ENCODE data around the gene NAA60.

NAA60 gene

DNA sequence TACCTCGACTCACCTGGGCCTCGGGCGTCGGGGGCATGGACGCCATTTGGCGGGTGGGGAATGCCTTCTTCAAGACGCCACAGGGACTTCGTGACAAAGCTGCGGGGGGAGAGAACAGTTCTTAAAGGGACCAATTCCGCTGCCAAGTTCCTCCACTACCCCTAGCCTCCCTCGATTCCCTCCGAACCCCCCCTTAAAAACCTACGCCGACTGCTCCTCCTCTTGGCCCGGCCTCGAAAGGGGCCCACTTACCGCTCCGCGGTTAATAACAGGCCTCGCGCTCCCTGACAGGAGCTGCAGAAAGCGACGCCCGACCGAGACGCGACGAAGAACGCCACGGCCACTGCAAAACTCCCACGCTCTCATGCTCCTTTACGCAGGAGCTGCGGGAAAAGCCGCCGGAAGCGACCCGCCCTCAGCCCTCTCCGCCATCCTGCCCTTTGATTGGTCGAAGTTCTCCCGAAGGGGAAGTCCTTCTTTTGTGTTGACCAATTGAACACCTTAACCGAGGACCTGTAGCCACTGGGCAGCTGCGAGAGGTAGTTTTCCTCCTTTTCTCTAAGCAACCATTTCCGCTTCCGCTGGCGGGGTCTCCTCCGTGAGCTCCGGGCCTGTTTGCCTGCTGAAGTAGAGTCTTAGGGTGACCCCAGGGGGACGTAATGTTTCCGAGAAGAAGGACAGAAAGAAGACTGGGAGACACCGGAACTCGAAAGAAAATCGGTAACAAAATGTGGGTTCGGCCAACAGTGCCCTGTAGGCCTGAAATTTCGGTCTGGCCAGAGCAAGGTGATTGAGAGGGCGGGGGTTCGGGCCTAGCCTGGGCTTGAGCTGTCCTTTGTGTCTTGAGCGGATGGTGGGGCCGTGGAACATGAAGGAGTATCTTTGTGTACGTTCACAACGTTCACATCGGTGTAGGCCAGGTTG, at the start of gene NAA60, which contains the start of gene ZNF597:
TSS of gene NAA60 (plus strand) at position 573 of the 924 bp plus-strand sequence. CDS start 32,548 bp downstream, outside the sequence.
TSS of gene ZNF597 (minus strand) at position 397 of the 924 bp plus-strand sequence. CDS start at position 46, 351 bp downstream.
- Mint-ChIP-seq H3K4me1 (ENCODE audit: low read depth) (peaks cover 44% of the 10 kb centered on the region), H3K27ac (peak within 1 kb of the TSS; percentile 95), H3K4me3 (peak within 1 kb of the TSS; percentile 98), H3K27me3 (no peaks in the 10 kb centered on the region), H3K36me3 (peaks cover 11% of the 10 kb centered on the region), H3K9me3 (ENCODE audit: low read depth) (peaks cover 5% of the 10 kb centered on the region)

- Mint-ChIP-seq H3K4me1 (ENCODE audit: low read depth) (peaks cover 54% of the 10 kb centered on the region), H3K27ac (peak overlapping the region; percentile 61), H3K4me3 (peak overlapping the region; percentile 97), H3K9me3 (ENCODE audit: low read depth) (peaks cover 6% of the 10 kb centered on the region), H3K27me3 (no peaks in the 10 kb centered on the region), H3K36me3 (peaks cover 39% of the 10 kb centered on the region)
Measured at GRCh38 chr16:3400446-3400778, 43.1 kb upstream of the NAA60 start.

GRCh38 chr16:3400779-3401688, 42.4 kb upstream of the NAA60 start, which contains the start of the genes ZNF174 and ZSCAN32:
Gene ZNF174 (plus strand): TSS chr16:3401215. CDS start chr16:3402005, 790 bp downstream.
Gene ZSCAN32 (minus strand): TSS chr16:3401004. CDS start chr16:3397557, 3,447 bp downstream.
- H3K4me3 Mint-ChIP-seq, result peak within 1 kb of the TSS; percentile 97
- H3K4me1 Mint-ChIP-seq (ENCODE audit: low read depth), result peaks cover 54% of the 10 kb centered on the region
- peaks cover 39% of the 10 kb centered on the region for H3K36me3 Mint-ChIP-seq
- no peaks in the 10 kb centered on the region for H3K27me3 Mint-ChIP-seq
- H3K9me3 Mint-ChIP-seq (ENCODE audit: low read depth), result peaks cover 8% of the 10 kb centered on the region
- peak within 1 kb of the TSS; percentile 82 for H3K27ac Mint-ChIP-seq

DNA sequence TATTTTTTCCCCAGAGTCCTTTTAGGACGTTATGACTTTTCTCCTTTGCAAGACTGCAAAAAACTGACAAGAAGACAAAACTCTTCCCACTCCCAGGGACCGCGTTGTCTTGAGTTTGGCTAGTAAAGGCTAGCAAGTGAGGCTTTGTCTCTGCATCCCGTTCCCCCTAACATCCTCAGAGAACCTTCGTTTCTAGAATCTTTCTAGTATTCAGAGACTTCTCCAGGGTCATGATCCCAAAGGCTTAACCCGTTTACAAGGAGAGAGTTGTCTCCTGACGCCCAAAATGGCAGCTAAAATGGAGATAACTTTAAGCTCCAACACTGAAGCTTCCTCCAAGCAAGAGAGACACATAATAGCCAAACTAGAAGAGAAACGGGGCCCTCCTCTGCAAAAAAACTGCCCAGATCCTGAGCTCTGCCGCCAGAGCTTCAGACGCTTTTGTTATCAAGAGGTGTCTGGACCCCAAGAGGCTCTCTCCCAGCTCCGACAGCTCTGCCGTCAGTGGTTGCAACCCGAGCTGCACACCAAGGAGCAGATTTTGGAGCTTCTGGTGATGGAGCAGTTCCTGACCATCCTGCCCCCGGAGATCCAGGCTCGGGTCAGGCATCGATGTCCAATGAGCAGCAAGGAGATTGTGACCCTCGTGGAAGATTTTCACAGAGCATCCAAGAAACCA, 41.6 kb upstream of the NAA60 start:
- peaks cover 39% of the 10 kb centered on the region for H3K36me3 Mint-ChIP-seq
- no peaks in the 10 kb centered on the region for H3K27me3 Mint-ChIP-seq
- H3K4me1 Mint-ChIP-seq (ENCODE audit: low read depth), result peaks cover 47% of the 10 kb centered on the region
- peaks cover 15% of the 10 kb centered on the region for H3K9me3 Mint-ChIP-seq (ENCODE audit: low read depth)
- H3K27ac Mint-ChIP-seq, result peak overlapping the region; percentile 82
- peak overlapping the region; percentile 97 for H3K4me3 Mint-ChIP-seq

DNA sequence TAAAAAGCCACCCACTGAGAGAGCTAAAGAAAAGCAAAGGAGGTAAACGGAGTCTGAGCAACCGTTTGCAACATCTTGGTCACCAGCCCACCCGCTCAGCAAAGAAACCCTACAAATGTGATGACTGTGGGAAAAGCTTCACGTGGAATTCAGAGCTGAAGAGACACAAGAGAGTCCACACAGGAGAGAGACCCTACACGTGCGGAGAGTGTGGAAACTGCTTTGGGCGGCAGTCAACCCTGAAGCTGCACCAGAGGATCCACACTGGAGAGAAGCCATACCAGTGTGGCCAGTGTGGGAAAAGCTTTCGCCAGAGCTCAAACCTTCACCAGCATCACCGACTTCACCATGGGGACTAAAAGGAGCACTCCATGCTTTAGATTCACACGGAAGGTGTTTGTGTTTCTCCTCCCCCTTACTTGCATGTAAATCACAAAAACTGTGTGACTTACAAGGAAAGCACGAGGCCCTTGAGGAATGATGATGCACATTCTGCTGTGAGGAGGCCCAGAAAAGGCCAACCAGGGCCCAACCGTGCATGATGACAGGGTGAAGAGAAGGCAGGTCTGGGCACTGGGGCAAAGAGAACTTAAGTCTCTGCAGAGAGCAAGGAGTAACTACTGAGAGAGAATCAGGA, 34.8 kb upstream of the NAA60 start:
- H3K4me3 Mint-ChIP-seq, result no peak overlapping the region
- H3K4me1 Mint-ChIP-seq (ENCODE audit: low read depth), result peaks cover 11% of the 10 kb centered on the region
- peaks cover 47% of the 10 kb centered on the region for H3K36me3 Mint-ChIP-seq
- no peak overlapping the region for H3K27ac Mint-ChIP-seq
- peaks cover 22% of the 10 kb centered on the region for H3K9me3 Mint-ChIP-seq (ENCODE audit: low read depth)
- no peaks in the 10 kb centered on the region for H3K27me3 Mint-ChIP-seq

GRCh38 chr16:3413730-3414379, 29.6 kb upstream of the NAA60 start:
- Mint-ChIP-seq H3K27me3 (no peaks in the 10 kb centered on the region), H3K36me3 (peaks cover 18% of the 10 kb centered on the region), H3K9me3 (ENCODE audit: low read depth) (peaks cover 13% of the 10 kb centered on the region), H3K27ac (no peak overlapping the region), H3K4me1 (ENCODE audit: low read depth) (no peaks in the 10 kb centered on the region), H3K4me3 (no peak overlapping the region)

- H3K27ac Mint-ChIP-seq, result peak overlapping the region; percentile 77
- H3K4me3 Mint-ChIP-seq, result peak overlapping the region; percentile 86
- H3K36me3 Mint-ChIP-seq, result peaks cover 10% of the 10 kb centered on the region
- no peaks in the 10 kb centered on the region for H3K27me3 Mint-ChIP-seq
- no peaks in the 10 kb centered on the region for H3K9me3 Mint-ChIP-seq (ENCODE audit: low read depth)
- peaks cover 29% of the 10 kb centered on the region for H3K4me1 Mint-ChIP-seq (ENCODE audit: low read depth)
Measured at GRCh38 chr16:3431779-3432219, 11.7 kb upstream of the NAA60 start.

GRCh38 chr16:3434373-3434772, 9.1 kb upstream of the NAA60 start:
- Mint-ChIP-seq H3K27ac (peak overlapping the region; percentile 54), H3K27me3 (no peaks in the 10 kb centered on the region), H3K4me1 (ENCODE audit: low read depth) (peaks cover 35% of the 10 kb centered on the region), H3K36me3 (peaks cover 10% of the 10 kb centered on the region), H3K9me3 (ENCODE audit: low read depth) (peaks cover under 1% of the 10 kb centered on the region), H3K4me3 (no peak overlapping the region)

- Mint-ChIP-seq H3K27ac (no peak overlapping the region), H3K27me3 (no peaks in the 10 kb centered on the region), H3K36me3 (peaks cover 11% of the 10 kb centered on the region)
Measured at GRCh38 chr16:3439637-3440036, 3.8 kb upstream of the NAA60 start.

GRCh38 chr16:3444032-3444388, 530 bp downstream of the NAA60 start:
- Mint-ChIP-seq H3K9me3 (ENCODE audit: low read depth) (peaks cover 5% of the 10 kb centered on the region), H3K4me1 (ENCODE audit: low read depth) (peaks cover 41% of the 10 kb centered on the region), H3K4me3 (peak overlapping the region; percentile 98), H3K36me3 (peaks cover 11% of the 10 kb centered on the region), H3K27ac (peak overlapping the region; percentile 95), H3K27me3 (no peaks in the 10 kb centered on the region)

More at GRCh38 chr16:3439637-3440036, 3.8 kb upstream of the NAA60 start:
- peaks cover 5% of the 10 kb centered on the region for H3K9me3 Mint-ChIP-seq (ENCODE audit: low read depth)
- no peak overlapping the region for H3K4me3 Mint-ChIP-seq
- H3K4me1 Mint-ChIP-seq (ENCODE audit: low read depth), result peaks cover 38% of the 10 kb centered on the region

DNA sequence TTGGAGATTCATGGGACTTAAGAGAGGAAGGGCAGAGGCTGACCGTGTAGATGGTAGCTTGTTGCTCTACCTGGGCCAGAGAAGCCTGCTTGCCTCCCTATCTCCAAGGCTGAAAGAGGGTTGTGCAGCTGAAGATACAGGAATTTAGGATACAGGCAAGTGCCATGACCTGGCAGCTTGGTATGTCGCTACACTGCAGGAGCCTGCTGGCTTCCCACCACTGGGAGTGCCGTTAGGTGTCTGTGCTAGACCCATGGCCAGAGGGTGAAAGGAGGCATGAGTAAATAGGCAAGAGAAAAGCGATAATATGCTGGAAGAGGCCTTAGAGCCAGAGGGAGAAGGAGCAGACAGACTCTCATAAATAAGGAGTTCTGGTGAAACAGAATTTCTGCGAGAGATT, 10.6 kb downstream of the NAA60 start:
- H3K9me3 Mint-ChIP-seq (ENCODE audit: low read depth), result no peaks in the 10 kb centered on the region
- no peak overlapping the region for H3K4me3 Mint-ChIP-seq
- H3K27me3 Mint-ChIP-seq, result no peaks in the 10 kb centered on the region
- H3K27ac Mint-ChIP-seq, result no peak overlapping the region
- peaks cover 19% of the 10 kb centered on the region for H3K4me1 Mint-ChIP-seq (ENCODE audit: low read depth)
- peaks cover 2% of the 10 kb centered on the region for H3K36me3 Mint-ChIP-seq

DNA sequence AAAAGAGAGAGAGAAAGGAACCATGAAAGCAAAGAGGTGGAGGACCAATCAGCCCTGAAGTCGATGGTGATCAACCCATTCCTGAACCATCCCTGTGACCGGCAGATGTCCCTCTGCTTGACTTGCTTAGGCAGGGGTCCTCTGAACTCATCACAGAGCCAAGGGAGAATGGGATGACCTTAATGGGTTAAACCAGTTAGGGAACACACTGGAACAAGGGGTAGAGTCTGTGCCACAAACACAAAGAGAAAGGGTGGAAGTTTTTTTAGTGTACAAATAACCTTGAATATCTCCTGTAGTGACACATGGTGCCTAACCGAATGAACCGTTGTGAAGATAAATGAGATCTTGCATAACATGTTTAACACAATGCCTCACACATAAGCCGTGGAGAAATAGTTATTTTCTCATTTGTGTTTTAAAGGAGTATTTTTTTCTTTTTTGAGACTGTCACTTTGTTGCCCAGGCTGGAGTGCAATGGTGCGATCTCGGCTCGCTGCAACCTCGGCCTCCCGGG, 11.2 kb downstream of the NAA60 start:
- H3K9me3 Mint-ChIP-seq (ENCODE audit: low read depth), result no peaks in the 10 kb centered on the region
- peak overlapping the region; percentile 2 for H3K27ac Mint-ChIP-seq
- peaks cover 25% of the 10 kb centered on the region for H3K4me1 Mint-ChIP-seq (ENCODE audit: low read depth)
- no peaks in the 10 kb centered on the region for H3K27me3 Mint-ChIP-seq
- peaks cover 2% of the 10 kb centered on the region for H3K36me3 Mint-ChIP-seq
- no peak overlapping the region for H3K4me3 Mint-ChIP-seq

DNA sequence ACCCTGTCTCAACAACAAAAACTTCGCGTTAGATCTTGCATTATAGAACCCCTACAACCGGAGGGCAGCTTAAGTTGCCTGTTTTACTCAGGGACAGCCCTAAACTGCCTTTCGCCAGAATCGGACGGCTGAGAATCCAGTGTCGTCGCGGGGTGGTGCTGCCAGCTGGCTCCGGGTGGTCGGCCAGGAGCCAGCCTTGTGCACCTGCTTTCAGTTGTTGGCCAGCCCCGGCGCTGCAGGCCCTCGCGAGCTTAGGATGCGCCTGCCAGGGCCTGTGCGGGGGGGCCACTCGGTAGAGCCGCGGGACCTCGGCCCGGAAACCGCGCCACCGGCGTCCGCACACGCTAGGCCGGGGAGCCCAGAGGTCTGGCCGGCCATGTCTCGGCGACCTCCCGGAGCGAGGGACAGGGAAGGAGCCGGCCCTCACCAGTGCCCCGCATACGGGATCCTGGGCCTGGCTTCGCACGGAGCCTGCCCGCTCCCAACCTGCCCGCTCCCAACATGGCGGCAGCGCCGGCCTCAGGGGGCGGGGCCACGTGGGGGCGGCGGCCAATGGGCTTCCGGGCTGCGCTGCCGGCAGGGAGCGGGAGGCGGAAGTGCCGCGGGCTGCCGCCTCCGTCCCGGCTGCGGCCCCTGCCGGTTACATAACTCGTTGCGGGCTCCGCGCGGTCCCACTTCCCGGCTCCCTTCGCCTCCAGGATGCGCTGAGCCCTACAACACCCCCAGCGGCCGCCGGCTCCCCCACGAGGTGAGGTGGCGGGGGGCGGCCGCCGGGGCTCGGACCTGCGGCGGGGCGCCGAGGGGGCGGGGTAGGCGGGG, 14.2 kb downstream of the NAA60 start:
- peak overlapping the region; percentile 92 for H3K27ac Mint-ChIP-seq
- peaks cover 47% of the 10 kb centered on the region for H3K4me1 Mint-ChIP-seq (ENCODE audit: low read depth)
- peak overlapping the region; percentile 86 for H3K4me3 Mint-ChIP-seq
- no peaks in the 10 kb centered on the region for H3K9me3 Mint-ChIP-seq (ENCODE audit: low read depth)
- H3K36me3 Mint-ChIP-seq, result no peaks in the 10 kb centered on the region
- H3K27me3 Mint-ChIP-seq, result no peaks in the 10 kb centered on the region

All from activated naive CD8-positive, alpha-beta T cell (primary cell).